HG03457 (cell line): ENCODE data around the gene GNA12.
"Not testable (repeated sequence)": the region's sequence is repeated elsewhere in the genome, so short reads cannot be mapped to it uniquely, and the experiment has no call there.

Source experiments
- ATAC-seq: cut with Tn5 transposase; IDR thresholded peaks from one replicate; pipeline ENCODE4 v1.9.1; 2021; ENCODE audit warnings: moderate number of reproducible peaks; ENCODE audit not compliant: unreplicated experiment

GNA12 gene

DNA sequence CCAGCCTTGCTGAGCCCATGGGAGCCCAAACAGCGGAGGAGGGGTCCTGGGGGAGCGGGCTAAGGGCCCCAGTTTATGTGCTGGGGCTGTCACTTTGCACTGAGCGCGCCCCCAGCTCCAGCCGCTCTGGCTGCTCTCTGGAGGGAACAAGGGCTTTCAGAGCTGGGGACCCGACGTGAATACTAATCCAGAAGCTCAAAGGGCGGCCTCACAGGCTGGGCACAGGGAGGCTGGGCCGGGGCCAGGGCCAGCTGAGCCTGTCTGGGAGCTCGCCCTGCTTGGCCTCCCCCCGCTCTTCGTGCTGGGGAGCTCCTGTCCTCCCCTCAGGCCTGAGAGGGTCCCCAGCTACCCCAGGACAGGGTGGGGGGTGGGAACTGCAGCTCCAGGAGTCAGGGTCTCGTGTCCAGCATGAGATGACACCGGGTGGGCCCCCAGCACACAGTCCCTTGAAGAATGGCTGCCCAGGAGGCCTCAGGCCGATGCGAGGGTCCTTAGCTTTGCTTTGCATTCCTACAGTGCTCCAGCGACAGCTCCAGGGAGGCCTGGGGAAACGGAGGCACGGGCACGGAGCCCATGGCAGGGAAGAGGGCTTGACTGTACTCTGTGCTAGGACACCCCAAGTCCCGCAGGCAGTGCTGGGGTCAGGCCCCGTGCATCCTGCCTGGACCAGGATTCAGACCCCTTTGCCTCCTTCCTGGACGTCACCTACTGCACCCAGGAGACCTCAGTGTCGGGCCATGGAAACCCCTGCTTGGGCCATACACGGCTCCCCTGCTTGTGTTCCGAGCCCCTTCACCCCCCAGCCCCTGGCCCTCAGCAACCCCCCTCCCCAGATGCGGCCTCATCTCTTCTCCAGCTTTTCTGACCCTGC, 161.9 kb downstream of the GNA12 start:
- ATAC-seq = no peak

DNA sequence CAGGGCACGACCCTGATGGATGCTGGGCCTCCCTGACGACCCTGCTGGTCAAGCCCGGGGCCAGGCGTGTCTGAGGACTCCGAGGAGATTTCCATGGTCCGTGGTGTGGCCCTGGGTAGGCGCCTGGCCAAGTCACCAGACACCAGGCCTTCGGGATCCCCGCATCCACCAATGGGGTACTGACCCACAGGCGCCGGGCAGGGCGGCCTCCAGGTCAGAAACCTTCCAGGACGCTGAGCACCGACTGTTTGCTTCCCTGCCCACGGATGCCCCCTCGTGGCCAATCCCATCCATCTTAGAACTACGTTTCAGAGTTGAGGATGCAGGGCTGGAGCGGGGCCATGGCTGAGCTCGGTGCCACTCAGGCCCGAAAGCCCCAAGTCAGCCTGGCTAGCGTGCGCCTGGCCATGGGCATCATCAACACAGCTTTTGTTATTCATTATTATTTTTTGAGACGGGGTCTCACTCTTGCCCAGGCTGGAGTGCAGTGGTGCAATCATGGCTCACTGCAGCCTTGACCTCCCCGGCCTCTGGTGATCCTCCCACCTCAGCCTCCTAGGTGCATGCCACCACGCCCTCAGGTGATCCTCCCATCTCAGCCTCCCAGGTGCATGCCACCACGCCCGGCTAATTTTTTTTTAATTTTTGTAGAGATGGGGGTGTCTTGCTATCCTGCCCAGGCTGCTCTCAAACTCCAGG, 163.2 kb downstream of the GNA12 start:
- no peak for ATAC-seq

DNA sequence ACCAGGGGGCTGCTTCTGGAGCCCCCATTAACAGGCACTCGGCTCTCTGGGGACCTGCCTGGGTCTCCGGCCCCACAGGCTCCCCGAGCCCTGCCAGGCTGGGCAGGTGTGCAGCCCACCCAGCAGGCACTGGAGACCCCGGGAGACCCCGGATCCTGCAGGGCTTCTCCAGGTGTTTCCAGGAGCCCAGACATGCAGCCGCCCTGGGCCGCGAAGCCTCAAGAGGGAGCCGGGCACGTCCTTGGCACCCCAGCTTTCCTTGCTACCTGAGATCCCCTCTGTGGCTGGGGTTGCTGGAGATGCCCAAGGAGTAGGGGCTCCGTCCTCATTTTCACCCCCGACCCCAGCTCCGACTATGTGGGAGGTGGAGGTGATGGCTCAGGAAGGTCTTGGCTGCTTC, 163.9 kb downstream of the GNA12 start:
- ATAC-seq = no peak

DNA sequence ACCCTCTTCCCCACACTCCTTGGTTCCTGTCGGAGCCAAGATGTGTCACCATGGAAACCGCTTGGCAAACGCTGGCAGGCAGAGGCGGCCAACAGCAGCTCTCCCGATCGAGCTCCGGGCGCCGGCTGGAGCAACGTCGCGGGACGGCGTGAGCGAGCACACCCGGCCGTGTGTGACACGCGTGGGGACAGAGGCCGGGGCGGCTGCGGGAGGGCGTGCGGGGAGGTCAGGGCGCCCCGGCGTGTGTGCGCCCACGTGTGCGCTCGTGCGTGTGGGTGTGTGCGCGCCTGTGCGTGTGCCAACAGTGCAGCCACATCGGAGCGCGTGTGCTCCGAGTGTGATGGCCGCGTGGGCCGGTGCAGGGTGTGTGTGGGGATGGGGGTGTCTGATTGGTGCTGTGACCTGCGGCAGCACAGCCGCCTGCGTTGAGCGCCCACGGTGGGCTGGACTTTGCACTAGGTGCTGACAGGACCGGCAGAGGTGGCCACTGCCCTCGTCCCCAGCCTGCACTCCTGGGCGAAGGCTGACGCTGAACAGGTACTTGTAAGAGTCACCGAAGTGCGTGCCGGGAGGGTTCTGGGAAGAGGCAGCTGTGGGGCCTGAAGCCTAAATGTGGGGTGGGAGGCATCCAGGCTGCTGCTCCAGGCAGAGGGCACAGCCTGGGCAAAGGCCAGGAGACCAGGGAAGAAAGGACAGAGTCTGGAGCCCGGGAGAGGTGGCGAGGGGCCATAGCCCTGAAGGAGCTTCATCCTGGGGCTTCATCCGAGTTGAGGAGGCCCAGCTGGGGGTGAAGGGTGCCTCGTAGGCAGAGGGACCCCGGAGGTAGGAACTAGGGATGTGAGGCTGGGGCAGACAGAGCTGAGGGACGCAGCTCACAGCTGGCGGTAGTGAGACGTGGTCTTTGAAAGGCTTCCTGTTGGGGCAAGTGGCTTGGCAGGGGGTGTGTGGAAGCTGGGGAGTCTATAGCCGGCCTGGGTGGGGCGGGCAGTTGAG, 164.7 kb downstream of the GNA12 start:
- not testable (repeated sequence) for ATAC-seq

DNA sequence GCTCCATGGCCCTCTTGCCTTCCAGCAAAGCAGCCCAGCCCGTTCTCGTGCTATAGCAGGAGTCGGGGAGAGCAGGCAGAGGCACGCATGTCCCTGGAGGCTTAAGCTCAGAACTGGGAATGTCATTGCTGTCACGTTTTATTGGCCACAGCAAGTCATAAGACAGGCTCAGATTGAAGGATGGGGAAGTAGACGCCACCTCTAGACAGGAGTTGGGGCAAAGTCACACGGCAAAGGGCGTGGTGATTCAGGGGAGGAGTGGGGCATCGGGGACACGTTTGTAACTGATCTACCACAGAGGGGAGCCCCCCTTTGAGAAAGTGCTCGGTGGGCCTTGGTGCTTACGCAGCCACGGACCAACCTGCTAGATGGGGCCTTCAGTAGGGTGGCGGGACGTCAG, 165.7 kb downstream of the GNA12 start:
- not testable (repeated sequence) for ATAC-seq
